Left lung (tissue), 10 donors: ENCODE data around the gene ME3. TPM values are rescaled to one million over a fixed set of nuclear protein-coding genes. Genes with fewer than 3 reads are reported as not detected.

Experiments used
- ATAC-seq: fragments of 200-7000 bp; cut with Tn5 transposase; one replicate; pipeline ENCODE4 v1.9.1; 2020; ENCODE audit warnings: moderate library complexity
- DNase-seq, 4 donors: peaks; one replicate each; pipeline ENCODE4 v3.0.0-alpha.2; 2013 to 2020
- H3K27ac ChIP-seq, 2 donors: fragments of 200-600 bp; sonication (generic) in 1 of 2; one replicate each; pipeline versions ENCODE4 v1.5.0 to v1.8.0; 2020 to 2021
- H3K27me3 ChIP-seq, 2 donors: fragments of 200-600 bp; sonication (generic) in 1 of 2; one replicate each; pipeline versions ENCODE4 v1.5.0 to v1.8.0; 2020 to 2021
- H3K36me3 ChIP-seq, 2 donors: fragments of 200-600 bp; sonication (generic) in 1 of 2; one replicate each; pipeline versions ENCODE4 v1.5.0 to v1.8.0; 2020 to 2021
- H3K4me1 ChIP-seq, 2 donors: fragments of 200-600 bp; one replicate each; pipeline ENCODE4 v1.8.0; 2021
- H3K4me3 ChIP-seq, 2 donors: fragments of 200-600 bp; sonication (generic) in 1 of 2; one replicate each; pipeline versions ENCODE4 v1.5.0 to v1.8.0; 2020 to 2021; ENCODE audit warnings: mild to moderate bottlenecking in 1 of 2
- H3K9me3 ChIP-seq, 2 donors: fragments of 200-600 bp; sonication (generic) in 1 of 2; one replicate each; pipeline versions ENCODE4 v1.5.0 to v1.8.0; 2020 to 2021
- intact Hi-C, 2 donors: fragments of 100-400 bp; cut with DNase I; formaldehyde crosslinking; loops; one replicate each; pipeline versions ENCODE4 v1.11.2 to v1.14.2; 2022
- polyA plus RNA-seq, 6 donors: library from polyadenylated mRNA; unstranded; fragments of 120-200 nt; gene quantifications; one replicate each; pipeline ENCODE4 v1.2.1, GENCODE V29; 2013; ENCODE audit not compliant: insufficient read length in 6 of 6
- total RNA-seq, 2 donors: library from RNA; stranded (reverse); fragmentation: NEBNext Ultra II Directional; extraction: Animal tissue kit (Norgen Biotek cat#: 25700); gene quantifications; one replicate each; pipeline ENCODE4 v1.2.1, GENCODE V29; 2021
- TF ChIP-seq, protein P1 (sequence below), 2 donors: fragments of 200-600 bp; sonication (generic) in 1 of 2; IDR thresholded peaks; one replicate each; pipeline versions ENCODE4 v1.5.0 to v1.8.0; 2021; ENCODE audit warnings: antibody characterized with exemption in 2 of 2
- donor health status: DM: no; HTN: yes; CAD: no.
- donor health status: DM: no; HTN: no; CAD: no.

ME3 gene
- total and polyA plus RNA-seq, 8 donors, result 21.6 to 44.6 (median 30.5) TPM

DNA sequence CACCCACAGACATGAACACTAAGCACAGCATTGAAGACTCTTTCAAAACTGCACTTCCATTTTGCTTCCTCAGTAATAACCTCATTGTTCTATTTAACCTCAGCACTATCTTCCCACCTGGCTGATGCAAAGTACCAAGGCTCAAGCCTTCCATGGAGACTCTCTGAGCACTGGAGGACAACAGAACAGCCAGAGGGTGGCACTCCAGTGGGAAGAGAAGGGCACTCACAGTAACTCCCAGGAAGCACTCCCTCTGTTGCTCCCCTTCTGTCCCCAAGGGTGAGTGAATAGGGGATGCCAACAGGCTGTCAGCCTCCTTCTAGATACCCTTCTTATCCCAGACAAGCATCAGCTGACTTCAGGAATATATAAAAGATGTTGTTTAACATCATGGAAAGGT lies 3.5 kb downstream of the ME3 start:
- ATAC-seq, result no peak
- no peak overlapping the region for H3K27ac ChIP-seq
- no peak for DNase-seq
- TF ChIP-seq, protein P1, sequence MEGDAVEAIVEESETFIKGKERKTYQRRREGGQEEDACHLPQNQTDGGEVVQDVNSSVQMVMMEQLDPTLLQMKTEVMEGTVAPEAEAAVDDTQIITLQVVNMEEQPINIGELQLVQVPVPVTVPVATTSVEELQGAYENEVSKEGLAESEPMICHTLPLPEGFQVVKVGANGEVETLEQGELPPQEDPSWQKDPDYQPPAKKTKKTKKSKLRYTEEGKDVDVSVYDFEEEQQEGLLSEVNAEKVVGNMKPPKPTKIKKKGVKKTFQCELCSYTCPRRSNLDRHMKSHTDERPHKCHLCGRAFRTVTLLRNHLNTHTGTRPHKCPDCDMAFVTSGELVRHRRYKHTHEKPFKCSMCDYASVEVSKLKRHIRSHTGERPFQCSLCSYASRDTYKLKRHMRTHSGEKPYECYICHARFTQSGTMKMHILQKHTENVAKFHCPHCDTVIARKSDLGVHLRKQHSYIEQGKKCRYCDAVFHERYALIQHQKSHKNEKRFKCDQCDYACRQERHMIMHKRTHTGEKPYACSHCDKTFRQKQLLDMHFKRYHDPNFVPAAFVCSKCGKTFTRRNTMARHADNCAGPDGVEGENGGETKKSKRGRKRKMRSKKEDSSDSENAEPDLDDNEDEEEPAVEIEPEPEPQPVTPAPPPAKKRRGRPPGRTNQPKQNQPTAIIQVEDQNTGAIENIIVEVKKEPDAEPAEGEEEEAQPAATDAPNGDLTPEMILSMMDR (IDR thresholded peaks at IDR 0.05), result no peak
- H3K36me3 ChIP-seq, result no peaks in the 10 kb centered on the region
- H3K4me1 ChIP-seq, result peaks cover 9 to 27% of the 10 kb centered on the region in 2 donors
- peaks cover 0 to 15% of the 10 kb centered on the region in 2 donors for H3K27me3 ChIP-seq
- intact Hi-C loops, result no loop called here
- H3K4me3 ChIP-seq, result no peak overlapping the region
- no peaks in the 10 kb centered on the region for H3K9me3 ChIP-seq

DNA sequence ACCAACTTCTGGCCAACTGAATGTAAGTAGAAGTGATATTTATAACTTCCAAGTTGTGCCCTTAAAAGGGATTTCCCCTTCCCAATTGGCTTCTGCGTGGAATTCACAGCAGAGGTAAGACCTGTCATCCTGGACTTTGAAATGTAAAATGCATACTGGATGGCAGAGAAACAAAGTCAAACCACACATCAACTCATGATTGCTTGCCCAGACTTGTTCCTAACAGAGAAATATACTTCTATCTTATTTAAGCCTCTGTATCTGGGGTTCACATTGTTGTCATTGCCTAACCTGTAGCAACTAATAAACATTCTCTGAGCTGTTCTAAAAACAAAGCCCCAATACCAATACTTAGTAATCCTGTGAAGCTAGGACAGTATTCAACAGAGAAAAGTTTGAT lies 6.2 kb downstream of the ME3 start:
- DNase-seq (no peak), ATAC-seq (no peak)
- TF ChIP-seq, protein P1 (IDR thresholded peaks at IDR 0.05), result no peak
- Histone ChIP-seq H3K4me1 (peaks cover 9 to 10% of the 10 kb centered on the region in 2 donors), H3K36me3 (no peaks in the 10 kb centered on the region), H3K4me3 (no peak overlapping the region), H3K9me3 (no peaks in the 10 kb centered on the region), H3K27ac (no peak overlapping the region), H3K27me3 (peaks cover 0 to 2% of the 10 kb centered on the region in 2 donors)
- intact Hi-C loops, result no loop called here

- TF ChIP-seq, protein P1 (IDR thresholded peaks at IDR 0.05), result no peak
- intact Hi-C loops, result no loop called here
- Histone ChIP-seq H3K4me1 (peaks cover 2% of the 10 kb centered on the region in 2 donors), H3K36me3 (no peaks in the 10 kb centered on the region), H3K4me3 (no peak overlapping the region), H3K27me3 (no peaks in the 10 kb centered on the region), H3K9me3 (no peaks in the 10 kb centered on the region), H3K27ac (no peak overlapping the region)
- ATAC-seq, result no peak
- no peak for DNase-seq
These were observed 7.5 kb downstream of the ME3 start for GRCh38 chr11:86664930-86665329.

DNA sequence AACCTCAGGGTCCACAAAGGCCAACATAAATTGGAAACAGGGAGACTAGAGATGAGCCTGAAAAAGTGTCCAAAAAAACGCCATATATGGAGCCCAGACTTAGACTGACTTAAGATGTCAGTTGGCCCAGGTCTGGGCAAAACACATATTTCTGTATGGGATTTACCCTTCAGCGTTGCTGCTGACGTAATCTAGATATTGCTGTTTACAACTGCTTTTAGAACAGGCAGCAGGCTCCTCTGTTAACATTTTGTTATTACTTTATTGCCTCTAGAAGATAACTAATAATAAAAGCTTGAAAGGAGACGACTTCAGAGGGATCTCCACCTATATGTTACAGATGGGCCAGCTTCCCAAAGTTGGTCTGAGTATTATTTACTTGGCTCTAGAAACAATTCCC lies 8.7 kb downstream of the ME3 start:
- Histone ChIP-seq H3K36me3 (no peaks in the 10 kb centered on the region), H3K4me3 (no peak overlapping the region), H3K9me3 (no peaks in the 10 kb centered on the region), H3K27ac (no peak overlapping the region), H3K4me1 (no peaks in the 10 kb centered on the region), H3K27me3 (no peaks in the 10 kb centered on the region)
- no peak for DNase-seq
- ATAC-seq, result no peak
- TF ChIP-seq, protein P1 (IDR thresholded peaks at IDR 0.05), result no peak
- intact Hi-C loops, result no loop called here

DNA sequence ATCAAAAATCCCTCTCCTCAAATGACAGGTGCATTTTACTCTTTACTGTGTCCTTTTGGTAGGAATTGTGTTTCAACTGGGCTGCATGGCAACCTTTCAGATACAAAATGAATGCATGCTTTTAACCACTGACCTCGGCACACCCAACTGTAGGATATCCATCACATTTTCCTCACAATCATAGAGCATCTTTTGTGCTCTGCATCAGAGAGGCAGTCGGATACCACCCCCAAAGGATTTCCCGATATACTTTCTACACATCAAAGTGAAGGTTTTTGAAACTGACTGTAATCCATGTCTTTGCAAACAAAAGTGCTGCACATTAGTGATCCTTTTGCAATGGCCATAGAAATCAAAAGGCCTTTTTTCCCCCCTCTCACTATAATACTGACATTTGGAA lies 9.1 kb downstream of the ME3 start:
- Histone ChIP-seq H3K27me3 (no peaks in the 10 kb centered on the region), H3K27ac (no peak overlapping the region)
- intact Hi-C loops, result no loop called here

More for the DNA sequence above, 9.1 kb downstream of the ME3 start:
- no peaks in the 10 kb centered on the region for H3K4me1 ChIP-seq
- H3K9me3 ChIP-seq, result no peaks in the 10 kb centered on the region
- no peak for DNase-seq
- no peaks in the 10 kb centered on the region for H3K36me3 ChIP-seq
- no peak overlapping the region for H3K4me3 ChIP-seq
- TF ChIP-seq, protein P1 (IDR thresholded peaks at IDR 0.05), result no peak
- ATAC-seq, result no peak
